ENCODE measurements around the gene TBCD.
"Not testable (repeated sequence)": the region's sequence is repeated elsewhere in the genome, so short reads cannot be mapped to it uniquely, and the experiment has no call there.

TBCD gene

DNA sequence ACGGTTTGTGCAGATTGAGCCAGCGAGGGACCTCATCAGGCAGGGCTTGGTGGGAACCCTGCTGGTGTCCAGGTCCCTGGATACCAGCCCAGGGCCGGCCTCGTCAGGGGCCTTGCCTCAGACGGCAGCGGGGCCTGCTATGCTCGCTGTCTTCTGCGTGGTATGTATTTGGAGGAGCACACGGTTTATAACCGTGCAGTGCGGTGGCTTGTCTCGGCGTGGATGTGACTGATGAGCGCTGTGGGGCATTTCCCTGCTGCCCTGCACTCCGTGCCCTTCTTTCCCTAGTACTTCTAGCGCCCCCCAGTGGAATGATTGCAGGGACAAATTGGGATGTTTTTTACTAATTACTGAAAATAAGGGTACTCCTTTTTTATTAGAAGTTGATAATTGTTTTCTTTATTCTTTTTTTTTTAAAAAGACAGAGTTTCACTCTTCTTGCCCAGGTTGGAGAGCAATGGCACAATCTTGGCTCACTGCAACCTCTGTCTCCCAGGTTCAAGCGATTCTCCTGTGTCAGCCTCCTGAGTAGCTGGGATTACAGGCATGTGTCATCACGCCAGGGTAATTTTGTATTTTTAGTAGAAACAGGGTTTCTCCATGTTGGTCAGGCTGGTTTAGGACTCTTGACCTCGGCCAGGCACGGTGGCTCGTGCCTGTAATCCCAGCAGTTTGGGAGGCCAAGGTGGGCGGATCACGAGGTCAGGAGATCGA lies 15.3 kb downstream of the TBCD start:
- DNase-seq: no peak

- DNase-seq: no peak
Measured at GRCh38 chr17:82769041-82769440, 17.2 kb downstream of the TBCD start.

- DNase-seq: no peak
Measured at GRCh38 chr17:82772026-82772425, 20.2 kb downstream of the TBCD start.

DNA sequence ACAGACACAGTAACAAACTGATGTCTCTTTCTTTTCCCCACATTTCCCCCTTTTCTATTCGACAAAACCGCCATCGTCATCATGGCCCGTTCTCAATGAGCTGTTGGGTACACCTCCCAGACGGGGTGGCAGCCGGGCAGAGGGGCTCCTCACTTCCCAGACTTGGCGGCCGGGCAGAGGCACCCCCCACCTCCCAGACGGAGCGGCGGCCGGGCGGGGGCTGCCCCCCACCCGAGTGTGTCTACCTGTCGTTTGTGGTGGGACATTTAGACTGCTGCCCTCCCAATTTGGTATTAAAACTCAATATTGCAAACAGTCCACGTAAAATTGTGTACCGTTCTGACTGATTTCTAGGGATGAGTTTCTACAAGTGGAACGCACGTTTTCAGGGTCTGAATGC lies 22.6 kb downstream of the TBCD start:
- DNase-seq: not testable (repeated sequence)

- no peak for DNase-seq
Measured at GRCh38 chr17:82775001-82775823, 23.3 kb downstream of the TBCD start.

DNA sequence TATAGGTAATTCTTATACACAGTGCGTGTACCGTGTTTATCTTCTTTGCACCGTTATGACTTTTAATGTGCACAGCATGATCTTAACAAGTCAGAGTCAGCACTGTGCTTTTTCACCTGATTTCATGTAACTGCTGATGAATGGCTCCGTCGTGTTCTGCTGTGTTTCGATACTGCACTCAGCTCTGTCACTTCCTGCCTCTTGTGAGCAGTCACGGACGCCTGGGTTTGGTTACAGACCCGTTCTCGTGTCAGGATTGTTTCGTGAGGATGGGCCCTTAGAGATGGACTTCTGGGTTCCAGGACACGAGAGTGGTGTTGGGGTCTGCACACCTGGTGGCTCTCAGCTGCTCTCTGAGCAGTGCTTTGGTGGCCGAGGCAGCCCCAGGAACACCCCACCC lies 24.6 kb downstream of the TBCD start:
- no peak for DNase-seq

- DNase-seq: not testable (repeated sequence)
Measured at GRCh38 chr17:82777778-82778375, 26.0 kb downstream of the TBCD start.

- no peak for DNase-seq
Measured at GRCh38 chr17:82779541-82779940, 27.7 kb downstream of the TBCD start.

GRCh38 chr17:82780195-82780594 lies 28.3 kb downstream of the TBCD start:
- DNase-seq: no peak

DNA sequence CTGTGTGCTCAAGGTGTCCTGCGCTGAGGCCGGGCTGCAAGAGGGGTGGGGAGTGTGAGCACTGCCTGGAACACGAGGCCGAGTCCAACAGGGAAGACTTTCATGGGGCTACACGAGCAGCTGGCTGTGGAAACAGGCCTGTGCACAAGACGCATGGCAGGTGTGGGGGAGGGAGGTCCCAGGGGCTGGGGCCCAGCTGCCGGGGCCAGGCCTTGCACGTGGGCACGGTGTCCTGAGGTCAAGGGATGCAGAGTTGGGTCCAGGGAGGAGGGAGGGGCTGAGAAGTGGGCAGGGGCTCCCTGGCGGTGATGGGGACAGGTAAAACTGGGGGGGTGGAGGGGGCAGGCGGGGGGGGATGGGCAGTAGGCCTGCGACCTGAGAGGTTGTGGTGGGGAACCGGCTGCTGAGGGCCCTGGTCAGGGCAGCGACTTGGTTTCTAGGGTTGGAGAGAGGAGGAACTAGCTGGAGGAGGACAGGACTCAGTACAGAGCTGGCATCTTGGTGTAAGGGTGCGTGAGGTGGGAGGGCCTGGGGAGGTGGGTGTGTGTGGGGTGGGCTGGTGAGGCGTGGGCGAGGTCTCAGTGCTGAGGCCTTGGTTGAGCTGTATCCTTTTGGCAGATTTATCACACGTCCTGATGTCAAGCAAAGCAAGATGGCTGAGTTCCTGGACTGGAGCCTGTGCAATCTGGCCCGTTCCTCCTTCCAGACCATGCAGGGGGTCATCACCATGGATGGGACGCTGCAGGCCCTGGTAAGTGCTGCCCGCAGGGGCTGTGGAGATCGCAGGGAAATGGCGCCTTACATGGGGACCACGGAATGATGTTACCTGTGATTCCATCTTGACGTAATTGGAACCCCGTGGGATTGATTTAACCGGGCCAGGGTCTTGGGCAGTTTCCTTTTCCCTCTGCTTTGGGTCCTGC lies 29.4 kb downstream of the TBCD start:
- DNase-seq: no peak

DNA sequence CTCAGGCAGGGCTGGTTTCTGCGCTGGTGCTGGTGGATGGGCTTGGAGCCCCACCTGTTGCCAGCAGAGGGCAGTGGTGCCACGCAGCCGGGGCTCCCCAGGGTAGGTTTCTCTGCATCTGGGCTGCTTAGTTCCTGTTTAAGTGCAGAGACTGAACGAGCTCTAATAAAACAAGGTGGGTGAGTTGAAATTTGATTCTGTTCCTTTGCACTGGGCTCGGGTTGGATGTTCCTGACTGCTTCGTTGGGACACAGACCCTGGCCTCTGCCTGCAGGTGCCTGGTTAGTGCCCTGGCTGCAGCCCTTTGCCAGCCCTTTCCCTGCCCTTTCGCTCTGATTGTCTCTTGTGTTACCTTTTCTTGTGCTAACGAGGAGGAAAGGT lies 30.0 kb downstream of the TBCD start:
- no peak for DNase-seq

- DNase-seq: no peak
Measured at GRCh38 chr17:82782657-82783207, 30.9 kb downstream of the TBCD start.

GRCh38 chr17:82783498-82783897 lies 31.6 kb downstream of the TBCD start:
- no peak for DNase-seq

- DNase-seq: not testable (repeated sequence)
Measured at GRCh38 chr17:82785581-82785980, 33.7 kb downstream of the TBCD start.

DNA sequence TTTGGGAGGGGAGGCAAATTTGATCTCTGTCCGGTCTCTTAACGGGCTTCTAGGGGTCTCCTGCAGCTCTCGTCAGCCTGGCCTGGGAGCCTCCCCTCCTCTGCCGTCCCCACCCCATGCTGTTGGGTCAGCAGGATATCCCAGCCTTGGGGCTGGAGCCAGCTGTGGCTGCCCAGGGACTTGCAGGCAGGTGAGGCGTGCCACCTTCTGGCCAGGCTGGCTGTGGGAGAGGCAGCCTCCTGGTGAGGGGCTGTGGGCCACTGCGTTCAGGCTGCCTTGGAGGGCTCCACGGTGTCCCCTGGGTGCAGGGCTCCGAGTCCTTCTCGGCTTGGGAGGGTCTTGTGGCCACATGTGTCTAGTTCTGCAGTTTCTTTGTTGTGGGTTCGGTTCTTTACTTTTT lies 34.6 kb downstream of the TBCD start:
- DNase-seq: no peak

DNA sequence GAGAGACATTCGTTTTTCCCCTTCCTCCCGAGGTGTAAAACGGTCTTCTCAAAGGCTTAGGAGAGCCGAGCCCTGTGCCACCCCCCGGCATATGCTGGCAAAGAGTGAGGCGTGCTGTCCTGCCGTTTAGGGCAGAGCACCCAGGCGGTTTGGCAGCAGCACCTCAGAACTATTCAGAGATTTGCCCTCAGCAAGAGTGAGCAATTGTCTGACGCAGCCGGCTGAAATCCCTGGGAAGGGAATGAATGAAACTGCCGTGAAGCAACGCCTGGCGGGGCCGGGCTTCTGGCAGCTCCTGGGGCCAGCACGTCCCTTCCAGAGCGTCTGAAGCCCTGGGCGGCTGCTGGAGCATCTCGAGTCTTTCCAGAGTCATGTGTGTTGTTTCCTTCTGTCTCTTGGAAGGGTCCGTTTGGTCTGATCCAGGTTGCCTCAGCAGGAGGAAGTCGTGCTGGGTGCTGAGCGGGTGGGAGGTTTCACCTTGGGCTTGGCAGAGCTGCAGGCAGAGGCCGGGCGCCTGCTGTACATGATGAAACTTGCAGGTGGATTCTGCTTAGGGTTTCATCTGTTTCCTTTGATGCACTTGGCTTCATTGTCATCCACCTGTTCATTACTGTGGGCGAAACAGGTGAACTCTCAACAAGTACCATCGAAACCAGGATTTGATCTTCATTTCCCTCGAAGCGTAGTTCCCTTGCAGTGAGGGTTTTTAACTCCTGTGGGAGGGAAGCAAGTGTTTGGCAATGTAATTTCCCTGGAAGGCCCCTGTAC lies 35.4 kb downstream of the TBCD start:
- DNase-seq: no peak

- DNase-seq: no peak
Measured at GRCh38 chr17:82788206-82789001, 36.5 kb downstream of the TBCD start.

DNA sequence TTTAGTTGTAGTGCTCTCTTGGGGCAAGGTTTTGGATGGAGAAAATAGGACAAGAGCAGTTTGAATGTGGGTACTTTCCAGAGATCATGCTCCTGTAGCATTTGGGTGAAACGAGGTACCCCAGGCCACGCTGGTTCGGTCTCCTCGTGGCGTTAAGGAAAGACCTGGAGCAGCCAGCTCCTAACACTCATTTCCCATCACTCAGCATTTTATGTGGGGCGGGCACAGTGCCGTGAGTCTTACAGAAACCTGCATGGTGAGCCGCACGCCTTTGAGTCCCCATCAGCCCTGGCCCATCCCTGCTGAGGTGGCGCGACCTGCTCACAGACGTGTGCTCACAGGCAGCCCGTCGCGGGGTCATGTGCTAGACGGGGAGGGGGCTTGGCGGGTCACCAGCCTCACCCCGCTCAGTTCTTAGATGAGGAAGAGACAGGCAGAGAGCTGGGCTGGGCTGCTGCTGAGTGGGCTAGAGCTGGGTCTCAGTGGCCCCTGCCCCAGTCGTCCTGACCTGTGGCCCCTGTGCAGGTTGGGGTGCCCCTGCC lies 37.3 kb downstream of the TBCD start:
- DNase-seq: no peak

DNA sequence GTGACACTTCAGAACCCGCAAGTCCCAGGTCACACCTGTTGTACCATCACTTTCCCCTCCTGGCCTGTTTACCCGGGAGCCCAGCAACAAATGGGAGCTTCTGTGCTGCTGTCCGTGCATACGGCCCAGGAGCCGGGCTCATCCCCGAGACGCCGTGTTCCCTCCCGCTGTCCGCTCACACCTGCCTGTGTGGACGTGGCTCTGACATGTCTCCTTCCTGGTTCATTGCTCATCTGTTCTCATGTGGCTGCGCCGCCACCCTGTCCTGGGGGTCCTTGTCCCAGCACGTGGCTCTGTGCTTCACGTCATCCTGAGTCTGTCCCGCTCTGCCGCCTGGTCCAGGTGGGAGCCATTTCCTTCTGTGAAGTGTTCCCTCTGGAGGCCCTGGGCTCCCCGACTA lies 37.9 kb downstream of the TBCD start:
- no peak for DNase-seq

- DNase-seq: no peak
Measured at GRCh38 chr17:82790391-82790790, 38.5 kb downstream of the TBCD start.

GRCh38 chr17:82791532-82791931 lies 39.7 kb downstream of the TBCD start:
- no peak for DNase-seq

Data from NCI-H1417 treated with DMSO at 0.1 percent for 48 hours (cell line).